ENCODE measurements around the gene SRGAP2.
"Not testable (repeated sequence)": the region's sequence is repeated elsewhere in the genome, so short reads cannot be mapped to it uniquely, and the experiment has no call there.

Gene SRGAP2
- long read RNA-seq, partial matches to known transcripts = 0 of 15 reads
- long read RNA-seq, other reads (novel, unspliced or antisense) = 7 of 15 reads

GRCh38 chr1:206203364-206204158 is at the start of gene SRGAP2:
Gene SRGAP2 (plus strand): TSS chr1:206203541. CDS start chr1:206205971, 2,430 bp downstream.
- not testable (repeated sequence) for H3K27ac ChIP-seq (replicated peaks); H3K27me3 ChIP-seq (ENCODE audit: insufficient read depth, poor library complexity, severe bottlenecking)
- DNase-seq (ENCODE audit: low read depth in 1 of 2, low spot score in 1 of 2) = peak; percentile 45 to 63
- H3K4me3 ChIP-seq (replicated peaks; ENCODE audit: insufficient read depth, low read length) = peak within 1 kb of the TSS; percentile 49

GRCh38 chr1:206167350-206168029 is 35.9 kb upstream of the SRGAP2 start:
- not testable (repeated sequence) for H3K27ac ChIP-seq (replicated peaks); DNase-seq (ENCODE audit: low read depth in 1 of 2, low spot score in 1 of 2); H3K27me3 ChIP-seq (ENCODE audit: insufficient read depth, poor library complexity, severe bottlenecking); H3K4me3 ChIP-seq (replicated peaks; ENCODE audit: insufficient read depth, low read length)

GRCh38 chr1:206169794-206170193 is 33.5 kb upstream of the SRGAP2 start:
- not testable (repeated sequence) for H3K27ac ChIP-seq (replicated peaks); H3K4me3 ChIP-seq (replicated peaks; ENCODE audit: insufficient read depth, low read length); H3K27me3 ChIP-seq (ENCODE audit: insufficient read depth, poor library complexity, severe bottlenecking)
- DNase-seq (ENCODE audit: low read depth in 1 of 2, low spot score in 1 of 2) = peak in 1 of 2 experiments; percentile 10

DNA sequence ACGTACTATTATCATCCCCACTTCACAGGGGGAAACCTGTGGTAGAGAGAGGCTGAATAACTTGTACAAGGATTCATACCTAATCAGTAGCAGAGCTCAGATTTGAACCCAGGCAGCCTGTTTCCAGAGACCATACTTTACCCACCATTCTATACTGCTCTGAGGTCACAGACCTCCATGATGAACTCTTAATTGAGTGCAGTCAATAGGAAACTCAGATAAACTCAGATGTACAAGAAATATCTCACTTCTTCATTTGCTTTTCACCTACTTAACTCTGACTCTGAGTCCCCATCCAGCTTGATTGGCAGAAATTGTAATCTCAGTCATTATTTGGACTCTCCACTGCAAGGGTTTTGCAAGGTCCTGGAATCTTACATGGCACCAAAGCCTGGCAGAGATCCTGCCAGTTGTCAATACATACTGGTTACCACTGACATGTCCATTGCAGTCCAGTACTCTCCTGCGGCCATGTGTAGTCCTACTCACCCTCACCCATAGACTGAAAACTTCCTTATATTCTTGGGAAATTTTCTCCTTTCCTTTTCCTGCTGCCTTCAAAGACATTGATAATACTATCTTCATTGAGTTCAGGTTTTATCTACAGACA is 30.1 kb upstream of the SRGAP2 start:
- DNase-seq (ENCODE audit: low read depth in 1 of 2, low spot score in 1 of 2); H3K27ac ChIP-seq (replicated peaks); H3K27me3 ChIP-seq (ENCODE audit: insufficient read depth, poor library complexity, severe bottlenecking); H3K4me3 ChIP-seq (replicated peaks; ENCODE audit: insufficient read depth, low read length): not testable (repeated sequence)

GRCh38 chr1:206174182-206174868 is 29.0 kb upstream of the SRGAP2 start:
- not testable (repeated sequence) for H3K27me3 ChIP-seq (ENCODE audit: insufficient read depth, poor library complexity, severe bottlenecking); DNase-seq (ENCODE audit: low read depth in 1 of 2, low spot score in 1 of 2); H3K27ac ChIP-seq (replicated peaks); H3K4me3 ChIP-seq (replicated peaks; ENCODE audit: insufficient read depth, low read length)

GRCh38 chr1:206175459-206176113 is 27.8 kb upstream of the SRGAP2 start:
- H3K4me3 ChIP-seq (replicated peaks; ENCODE audit: insufficient read depth, low read length); H3K27me3 ChIP-seq (ENCODE audit: insufficient read depth, poor library complexity, severe bottlenecking); H3K27ac ChIP-seq (replicated peaks): not testable (repeated sequence)
- DNase-seq (ENCODE audit: low read depth in 1 of 2, low spot score in 1 of 2) = peak in 1 of 2 experiments; percentile 33

DNA sequence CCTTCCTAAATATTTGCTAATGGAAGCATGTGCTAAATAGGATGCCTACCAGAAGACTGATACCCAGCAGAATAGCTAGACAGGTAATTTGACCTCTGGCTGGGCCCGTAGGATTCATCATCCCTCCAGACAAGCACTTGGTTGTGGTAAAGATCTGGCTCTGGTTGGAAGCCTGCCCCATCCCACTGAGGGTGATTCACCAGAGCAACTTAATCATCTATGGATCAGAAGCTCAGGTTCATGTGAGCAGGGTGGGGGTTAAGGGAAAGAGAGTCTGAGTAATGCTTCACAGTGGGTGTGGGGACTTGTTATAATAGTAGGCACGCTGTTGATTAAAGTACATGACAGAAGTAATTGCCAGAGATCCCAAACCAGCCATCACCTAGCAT is 27.2 kb upstream of the SRGAP2 start:
- DNase-seq (ENCODE audit: low read depth in 1 of 2, low spot score in 1 of 2); H3K27ac ChIP-seq (replicated peaks); H3K27me3 ChIP-seq (ENCODE audit: insufficient read depth, poor library complexity, severe bottlenecking); H3K4me3 ChIP-seq (replicated peaks; ENCODE audit: insufficient read depth, low read length): not testable (repeated sequence)

GRCh38 chr1:206178061-206178989 is 25.0 kb upstream of the SRGAP2 start:
- not testable (repeated sequence) for H3K4me3 ChIP-seq (replicated peaks; ENCODE audit: insufficient read depth, low read length); H3K27ac ChIP-seq (replicated peaks); H3K27me3 ChIP-seq (ENCODE audit: insufficient read depth, poor library complexity, severe bottlenecking)
- DNase-seq (ENCODE audit: low read depth in 1 of 2, low spot score in 1 of 2) = peak in 1 of 2 experiments; percentile 61

DNA sequence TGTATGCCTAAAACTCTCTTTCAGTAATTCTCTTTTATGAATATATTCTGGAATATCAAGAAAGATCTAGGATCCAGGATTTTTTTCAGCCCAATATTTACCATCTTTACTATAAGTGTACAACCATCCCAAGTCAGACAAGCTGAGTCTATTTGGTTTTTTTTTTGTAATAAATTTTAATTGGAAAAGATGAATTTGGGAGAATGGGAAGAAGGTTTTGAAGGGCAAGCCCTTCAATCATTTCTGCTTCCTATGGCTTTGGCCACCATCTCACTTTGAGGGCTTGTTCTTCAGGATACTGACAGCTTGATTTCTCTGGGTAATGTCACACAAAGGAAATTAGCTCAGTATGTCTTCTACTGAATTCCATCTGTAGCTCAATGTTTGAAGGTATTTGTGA is 23.7 kb upstream of the SRGAP2 start:
- DNase-seq (ENCODE audit: low read depth in 1 of 2, low spot score in 1 of 2); H3K27me3 ChIP-seq (ENCODE audit: insufficient read depth, poor library complexity, severe bottlenecking); H3K4me3 ChIP-seq (replicated peaks; ENCODE audit: insufficient read depth, low read length); H3K27ac ChIP-seq (replicated peaks): not testable (repeated sequence)

GRCh38 chr1:206182368-206183317 is 20.7 kb upstream of the SRGAP2 start:
- not testable (repeated sequence) for H3K4me3 ChIP-seq (replicated peaks; ENCODE audit: insufficient read depth, low read length); H3K27me3 ChIP-seq (ENCODE audit: insufficient read depth, poor library complexity, severe bottlenecking); H3K27ac ChIP-seq (replicated peaks); DNase-seq (ENCODE audit: low read depth in 1 of 2, low spot score in 1 of 2)

- H3K27ac ChIP-seq (replicated peaks); H3K4me3 ChIP-seq (replicated peaks; ENCODE audit: insufficient read depth, low read length); H3K27me3 ChIP-seq (ENCODE audit: insufficient read depth, poor library complexity, severe bottlenecking); DNase-seq (ENCODE audit: low read depth in 1 of 2, low spot score in 1 of 2): not testable (repeated sequence)
These were observed 19.6 kb upstream of the SRGAP2 start for GRCh38 chr1:206183788-206184187.

GRCh38 chr1:206185778-206186177 is 17.6 kb upstream of the SRGAP2 start:
- not testable (repeated sequence) for H3K4me3 ChIP-seq (replicated peaks; ENCODE audit: insufficient read depth, low read length); H3K27ac ChIP-seq (replicated peaks); DNase-seq (ENCODE audit: low read depth in 1 of 2, low spot score in 1 of 2); H3K27me3 ChIP-seq (ENCODE audit: insufficient read depth, poor library complexity, severe bottlenecking)
